GM19468 (cell line): Measurements from ENCODE around the gene VDAC2.

Experiments
- ATAC-seq: cut with Tn5 transposase; IDR thresholded peaks from one replicate; pipeline ENCODE4 v1.9.1; 2021; ENCODE audit warnings: mild to moderate bottlenecking, moderate library complexity, moderate number of reproducible peaks; ENCODE audit not compliant: unreplicated experiment; ENCODE audit errors: extremely low read depth

Gene VDAC2

GRCh38 chr10:75245354-75246250 is 35.0 kb downstream of the VDAC2 start:
- ATAC-seq = no peak

GRCh38 chr10:75246506-75246905 is 35.9 kb downstream of the VDAC2 start:
- no peak for ATAC-seq

DNA sequence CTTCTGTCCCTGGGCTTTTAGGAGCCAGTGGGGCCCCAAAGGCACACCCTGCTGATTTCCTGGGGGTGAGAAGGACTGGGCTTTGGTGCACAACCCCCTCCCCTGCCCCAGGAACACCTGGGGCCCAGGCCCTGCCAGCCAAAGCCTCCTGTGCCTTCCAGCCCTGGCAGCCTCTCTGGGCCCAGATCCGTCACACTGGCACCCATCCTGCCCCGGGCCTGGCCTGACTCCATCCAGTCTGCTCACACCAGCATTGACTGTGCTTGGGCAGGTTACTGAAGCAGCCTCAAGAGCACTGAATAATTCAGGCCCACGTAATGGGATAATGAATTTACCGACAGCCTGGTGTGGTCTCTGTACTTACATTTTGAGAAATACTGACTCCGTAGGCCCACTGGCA is 37.2 kb downstream of the VDAC2 start:
- no peak for ATAC-seq

DNA sequence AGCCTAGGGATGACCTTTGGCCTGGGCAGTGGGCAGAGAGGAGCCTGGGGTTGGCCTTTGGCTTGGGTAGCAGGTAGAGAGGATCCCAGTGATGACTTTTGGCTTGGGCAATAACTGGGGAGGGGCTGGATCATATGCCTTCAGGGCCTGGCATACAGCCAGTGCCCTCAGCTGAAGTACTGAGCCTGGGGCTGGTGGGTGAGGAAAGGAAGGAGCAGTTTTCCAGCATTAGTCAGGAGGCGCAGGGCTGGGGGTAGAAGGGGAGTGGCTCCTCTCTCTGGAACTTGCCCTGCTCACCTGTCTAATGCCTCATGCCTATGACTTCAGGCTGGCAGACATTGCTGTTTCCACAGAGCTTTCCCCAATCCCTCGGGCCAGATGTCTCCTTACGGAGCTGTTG is 40.3 kb downstream of the VDAC2 start:
- ATAC-seq = no peak

- ATAC-seq = no peak
Observed at GRCh38 chr10:75253281-75254220, 43.0 kb downstream of the VDAC2 start.

- no peak for ATAC-seq
Observed at GRCh38 chr10:75254739-75255138, 44.1 kb downstream of the VDAC2 start.

GRCh38 chr10:75260990-75261389 is 50.4 kb downstream of the VDAC2 start:
- ATAC-seq = no peak

DNA sequence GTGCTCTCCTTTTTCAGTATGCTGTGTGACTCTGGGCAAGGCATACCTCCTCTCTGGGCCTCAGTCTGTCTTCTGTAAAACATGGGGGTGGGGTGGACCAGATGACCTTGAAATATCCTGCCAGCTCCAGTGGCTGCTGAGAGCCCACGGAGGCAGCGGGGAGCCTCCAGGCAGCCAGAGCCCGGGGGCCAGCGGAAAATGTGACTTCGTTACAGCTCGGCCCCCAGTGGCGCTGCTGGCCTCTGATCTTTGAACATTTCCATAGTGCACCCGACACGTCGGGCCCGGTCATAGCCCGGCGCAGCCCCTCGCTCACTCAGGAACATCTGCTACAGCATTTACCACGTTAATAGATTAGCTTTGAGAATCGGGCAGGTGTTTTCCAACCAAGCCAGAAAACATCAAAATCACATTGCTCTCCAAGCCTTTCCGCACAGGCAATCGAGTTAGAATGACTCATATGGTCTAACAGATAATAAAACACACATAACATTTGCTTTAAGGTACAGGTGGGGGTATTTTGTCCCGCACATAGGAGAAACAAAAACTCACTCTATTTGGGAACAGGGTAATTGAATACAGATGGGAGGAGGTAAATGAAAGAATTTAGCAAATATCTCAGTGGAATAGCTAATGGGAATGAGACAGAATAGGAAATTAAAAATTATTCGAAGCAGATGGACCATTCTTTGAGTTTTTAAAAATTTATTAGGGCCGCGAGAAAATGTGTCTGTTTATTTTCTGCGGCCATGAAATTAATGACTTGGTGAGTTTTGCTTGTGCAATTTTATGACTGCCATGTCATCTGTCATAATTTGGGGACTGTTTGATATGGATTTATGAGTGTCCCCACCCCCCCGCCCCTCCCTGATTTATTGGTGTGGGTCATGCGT is 51.5 kb downstream of the VDAC2 start:
- ATAC-seq = no peak

DNA sequence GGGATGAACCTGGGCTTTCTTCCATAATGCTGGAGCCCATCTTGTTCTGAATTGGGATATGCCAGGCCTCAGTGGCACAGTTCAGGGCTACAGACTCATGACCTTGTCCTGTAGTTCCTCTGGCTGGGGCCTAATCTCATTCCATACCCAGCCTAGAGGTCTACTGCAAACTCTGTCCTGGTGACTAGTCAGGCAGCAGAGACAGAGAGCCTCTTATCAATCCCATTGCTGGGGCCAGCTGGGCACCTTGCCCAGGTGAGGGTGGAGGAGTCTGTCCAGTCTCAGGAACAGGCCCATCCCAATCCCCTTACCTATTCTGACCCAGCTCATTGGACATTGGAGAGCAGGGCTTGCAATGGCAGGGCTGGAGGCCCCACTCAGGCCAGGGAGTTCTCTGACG is 53.2 kb downstream of the VDAC2 start:
- ATAC-seq = no peak

DNA sequence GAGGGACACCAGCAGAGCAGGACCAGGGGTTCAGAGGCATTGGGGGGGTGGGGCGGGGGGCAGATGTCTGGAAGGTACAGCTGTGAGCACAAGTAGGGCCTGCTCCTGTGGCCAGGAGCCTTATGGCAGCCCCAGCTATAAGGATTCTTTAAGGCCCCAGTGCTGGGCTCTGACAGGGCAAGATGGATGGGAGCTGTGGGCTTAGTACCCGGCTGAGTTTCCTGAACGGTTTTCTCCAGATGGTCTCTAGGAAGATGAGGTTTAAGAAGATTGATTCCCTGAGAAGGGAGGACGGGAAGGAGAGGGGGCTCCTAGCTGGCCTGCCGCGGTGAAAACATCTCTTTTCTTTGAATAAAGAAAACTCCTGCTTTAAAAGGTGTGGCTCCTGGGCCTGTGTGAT is 55.3 kb downstream of the VDAC2 start:
- no peak for ATAC-seq

GRCh38 chr10:75266945-75267344 is 56.3 kb downstream of the VDAC2 start:
- no peak for ATAC-seq

GRCh38 chr10:75269605-75270004 is 59.0 kb downstream of the VDAC2 start:
- ATAC-seq = no peak

DNA sequence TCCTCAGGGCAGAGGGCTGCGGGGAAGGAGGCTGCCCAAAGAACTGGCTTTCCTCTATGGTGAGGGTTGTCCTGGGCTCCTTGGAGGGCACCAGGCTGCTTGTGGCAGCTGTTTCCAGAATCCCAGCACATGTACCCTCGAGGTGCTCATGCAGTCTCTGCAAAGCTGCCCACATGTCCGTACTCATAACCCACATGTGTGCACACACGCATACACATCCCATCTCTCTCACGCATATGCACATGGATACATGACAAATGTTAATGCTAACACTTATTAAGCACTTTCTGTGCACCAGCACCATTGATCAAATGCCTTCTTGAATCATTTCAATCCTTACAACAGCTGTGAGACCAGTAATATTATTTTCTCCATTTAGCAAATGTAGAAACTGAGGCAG is 61.5 kb downstream of the VDAC2 start:
- no peak for ATAC-seq

DNA sequence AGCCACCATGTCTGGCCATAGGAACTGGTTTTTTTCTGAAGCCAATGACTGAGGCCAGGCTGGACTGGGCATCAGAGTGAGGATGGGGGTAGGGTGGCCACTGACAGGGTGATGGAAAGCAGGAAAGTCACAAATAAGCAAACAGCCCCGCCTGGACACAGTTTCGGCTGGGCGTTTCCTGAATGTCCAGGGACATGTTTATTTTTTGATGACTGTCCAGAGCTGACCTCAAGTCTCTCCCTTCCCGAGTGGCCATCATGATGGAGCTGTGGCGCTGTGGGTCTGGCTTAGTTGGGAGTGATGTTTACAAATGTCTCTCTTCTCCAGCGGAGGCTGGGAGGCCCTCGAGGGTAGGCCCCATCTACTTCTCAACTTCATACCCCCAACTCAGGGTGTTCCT is 62.3 kb downstream of the VDAC2 start:
- no peak for ATAC-seq

DNA sequence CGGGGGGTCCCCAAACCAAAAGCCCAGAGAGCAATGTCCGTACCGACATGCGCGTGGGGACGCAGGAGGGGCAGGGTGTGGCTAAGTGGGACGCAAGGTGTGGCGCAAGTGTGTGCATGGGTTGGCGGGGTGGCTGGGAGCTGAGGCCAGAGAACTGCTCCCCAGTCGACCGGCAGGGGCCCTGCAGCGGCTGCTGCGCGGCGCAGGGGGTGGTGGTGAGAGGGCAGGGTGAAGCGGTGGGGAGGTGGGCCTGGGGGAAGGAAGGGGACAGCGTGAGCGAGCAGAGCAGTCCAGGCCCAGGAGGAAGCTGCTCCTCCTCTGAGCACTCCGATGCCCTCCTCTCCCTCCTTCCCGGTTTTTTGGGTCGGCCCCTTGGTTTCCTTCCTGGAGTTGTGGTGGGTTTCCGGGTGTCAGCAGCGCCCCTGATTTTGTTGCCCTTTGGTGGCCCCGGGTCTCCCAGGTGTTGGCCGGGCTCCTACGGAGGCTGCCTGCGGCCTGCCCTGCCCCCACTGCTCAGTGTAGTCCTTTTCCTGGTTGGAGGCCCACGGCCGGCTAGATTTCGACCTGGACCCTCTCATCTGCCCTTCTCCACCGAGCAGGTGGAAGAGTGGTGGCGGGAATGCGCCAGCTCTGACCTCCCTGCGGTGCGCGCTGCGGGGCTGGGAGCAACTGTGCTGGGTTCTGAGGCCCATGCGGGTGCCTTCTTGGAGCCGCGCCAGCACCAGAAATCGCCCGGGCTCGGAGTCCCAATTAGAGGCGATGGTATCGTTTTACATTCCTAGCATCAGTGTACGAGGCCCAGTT is 65.7 kb downstream of the VDAC2 start:
- no peak for ATAC-seq

DNA sequence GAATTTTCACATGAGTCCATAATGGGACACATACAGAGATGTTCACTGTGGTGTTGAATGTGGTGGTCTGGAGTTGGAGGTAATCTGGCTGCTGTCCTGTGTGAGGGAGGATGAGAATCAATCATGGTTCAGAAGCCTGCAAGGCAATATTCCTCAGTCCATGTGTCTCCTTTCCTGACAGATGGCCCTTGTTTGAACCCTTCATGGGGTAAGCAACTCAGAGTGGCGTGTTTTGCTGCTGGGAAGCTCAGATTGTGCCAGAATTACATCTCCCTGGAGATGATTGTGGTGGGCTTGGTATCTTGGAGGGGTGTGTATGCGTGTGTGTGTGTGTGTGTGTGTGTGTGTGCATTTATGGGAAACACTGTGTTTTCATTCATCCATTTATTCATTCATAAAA is 69.6 kb downstream of the VDAC2 start:
- ATAC-seq = no peak
